K562 (cell line): ENCODE data around the gene RESP18. TPM values are rescaled to one million over a fixed set of nuclear protein-coding genes. Genes with fewer than 3 reads are reported as not detected.

Experiments
- CEBPB ChIP-seq: fragments of 450-650 bp; IDR thresholded peaks from 2 replicates; pipeline ENCODE4 v1.6.1; 2016; ENCODE audit warnings: missing genetic modification characterization, missing compliant biosample characterization
- CHAMP1 ChIP-seq: fragments of 450-650 bp; IDR thresholded peaks from 2 replicates; pipeline ENCODE4 v1.6.1; 2016; ENCODE audit warnings: mild to moderate bottlenecking
- HEY1 ChIP-seq: fragments of 250-450 bp; sonication (Bioruptor Pico); IDR thresholded peaks from 2 replicates; pipeline ENCODE4 v1.5.0; 2020; ENCODE audit warnings: mild to moderate bottlenecking, moderate library complexity, borderline replicate concordance
- KDM5B ChIP-seq: fragments of 200-600 bp; sonication (generic); IDR thresholded peaks from 2 replicates; pipeline ENCODE4 v1.6.1; 2012; ENCODE audit warnings: low read depth, mild to moderate bottlenecking, moderate library complexity, low read length, control low read depth, inconsistent platforms; ENCODE audit not compliant: insufficient replicate concordance
- MYC ChIP-seq, 2 experiments: fragments of 250-450 bp in 1 of 2; sonication (Bioruptor Pico) in 1 of 2; IDR thresholded peaks; 2 replicates each; pipeline versions ENCODE4 v1.5.1 to v1.6.1; 2012 to 2021; ENCODE audit warnings: low read depth in 2 of 2, borderline replicate concordance in 1 of 2, improper control_type of control experiment in 1 of 2, low read length in 1 of 2, mild to moderate bottlenecking in 1 of 2, moderate library complexity in 1 of 2
- TFAP4 ChIP-seq: sonication (generic); formaldehyde crosslinking; IDR thresholded peaks from 2 replicates; pipeline ENCODE4 v1.8.0; 2022; ENCODE audit warnings: missing genetic modification reagents, mild to moderate bottlenecking, moderate library complexity, borderline replicate concordance
- UBTF ChIP-seq, 2 experiments: IDR thresholded peaks; 2 replicates each; pipeline ENCODE4 v1.6.1; 2012; ENCODE audit warnings: improper control_type of control experiment in 2 of 2, low read depth in 2 of 2, low read length in 2 of 2, borderline replicate concordance in 1 of 2
- ZBTB34 ChIP-seq: fragments of 250-450 bp; sonication (Bioruptor Pico); IDR thresholded peaks from 2 replicates; pipeline ENCODE4 v1.8.0; 2021; ENCODE audit warnings: mild to moderate bottlenecking, moderate library complexity
- ZNF140 ChIP-seq: fragments of 250-450 bp; sonication (Bioruptor Pico); IDR thresholded peaks from 2 replicates; pipeline ENCODE4 v1.8.0; 2021; ENCODE audit warnings: moderate library complexity, mild to moderate bottlenecking, inconsistent platforms
- ZNF318 ChIP-seq, 2 experiments: fragments of 450-650 bp; IDR thresholded peaks; 2 replicates each; pipeline ENCODE4 v1.6.1; 2016; ENCODE audit warnings: mild to moderate bottlenecking in 2 of 2, borderline replicate concordance in 1 of 2, low read depth in 1 of 2, moderate library complexity in 1 of 2
- polyA plus RNA-seq, 8 experiments: library from polyadenylated mRNA; depleted of rRNA in 4 of 8; stranded (reverse) in 5 of 8; unstranded in 3 of 8; fragments of >200 nt; fragmentation: Nextera tagmentation in 2 of 8; fragmentation: Illumina TruSeq in 1 of 8; extraction: Ambion mirVana in 2 of 8; extraction: Trizol in 1 of 8; gene quantifications; 2 replicates each; pipeline versions ENCODE4 v1.2.1 to v1.2.3, GENCODE V29; 2011 to 2014; ENCODE audit warnings: inconsistent platforms in 1 of 8, missing spikeins in 1 of 8
- total RNA-seq, 7 experiments: library from RNA; depleted of rRNA in 6 of 7; stranded (reverse); fragments of >200 nt in 6 of 7; fragmentation: Illumina TruSeq in 2 of 7; extraction: Trizol in 2 of 7; gene quantifications; 2 replicates each; pipeline versions ENCODE4 v1.2.1 to v1.2.3, GENCODE V29; 2011 to 2021; ENCODE audit warnings: low replicate concordance in 1 of 7

Gene RESP18
- total and polyA plus RNA-seq, 9 of the 15 experiments (the other 6 are each of a cell fraction or from before 2014, with no cell fraction given), result not detected

- no peak; the same call in 1 of the 2 replicates for TF ChIP-seq TFAP4 (CRISPR knock-in tag)
- TF ChIP-seq CEBPB (tag), result no peak
- no peak for TF ChIP-seq ZBTB34 (CRISPR knock-in tag)
- no peak for TF ChIP-seq KDM5B
- TF ChIP-seq MYC (IDR thresholded peaks at IDR 0.05; ENCODE audit: low read depth, low read length), result no peak
- no peak for TF ChIP-seq MYC (CRISPR knock-in tag; IDR thresholded peaks at IDR 0.05; ENCODE audit: borderline replicate concordance, low read depth)
- TF ChIP-seq ZNF140 (CRISPR knock-in tag), result no peak
- no peak for TF ChIP-seq CHAMP1
- TF ChIP-seq ZNF318 (IDR thresholded peaks at IDR 0.05; ENCODE audit: borderline replicate concordance in 1 of 2, low read depth in 1 of 2), result no peak
- TF ChIP-seq UBTF (IDR thresholded peaks at IDR 0.05; ENCODE audit: borderline replicate concordance in 1 of 2, low read depth in 2 of 2, low read length in 2 of 2), result no peak
- TF ChIP-seq HEY1, result no peak
Measured at GRCh38 chr2:219296142-219296541, 36.4 kb downstream of the RESP18 start (continued).
